ENCODE data around the gene MTMR11. TPM values are rescaled to one million over a fixed set of nuclear protein-coding genes. Genes with fewer than 3 reads are reported as not detected.
"Not testable (repeated sequence)": the region's sequence is repeated elsewhere in the genome, so short reads cannot be mapped to it uniquely, and the experiment has no call there.

MTMR11 gene
- total RNA-seq, 1 donor from 2014 or later, result 6.1 TPM

DNA sequence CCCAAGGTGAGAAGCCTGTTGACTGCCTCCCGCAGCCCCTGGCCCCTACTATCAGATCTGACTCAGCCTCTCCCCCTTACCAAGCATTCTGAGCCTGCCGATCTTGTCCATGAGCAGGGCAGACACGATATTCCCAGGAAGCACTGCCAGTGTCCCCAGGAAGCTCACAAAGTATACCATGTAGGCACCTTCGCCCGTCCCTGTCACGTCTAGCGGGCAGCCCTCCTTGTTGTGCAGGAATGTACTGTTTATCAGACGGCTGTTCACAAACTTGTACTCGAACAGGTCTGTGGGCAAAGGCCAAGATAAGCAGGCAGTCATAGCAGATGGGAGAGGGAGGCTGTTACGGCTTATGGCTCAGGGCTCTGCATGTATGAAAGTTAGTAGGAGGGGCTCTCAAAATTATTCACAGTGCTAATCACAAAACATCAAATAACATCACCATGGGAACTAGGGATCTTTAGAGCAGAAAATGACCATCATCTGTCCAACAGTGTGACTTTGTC lies 30.1 kb downstream of the MTMR11 start:
- DNase-seq, result no peak
- Mint-ChIP-seq H3K4me1 (peaks cover 2% of the 10 kb centered on the region), H3K36me3 (ENCODE audit: low read depth) (peaks cover 42% of the 10 kb centered on the region), H3K9me3 (no peaks in the 10 kb centered on the region), H3K27me3 (no peaks in the 10 kb centered on the region), H3K4me3 (no peak overlapping the region), H3K27ac (no peak overlapping the region)
- intact Hi-C loops (cut with micrococcal nuclease), result no loop called here

DNA sequence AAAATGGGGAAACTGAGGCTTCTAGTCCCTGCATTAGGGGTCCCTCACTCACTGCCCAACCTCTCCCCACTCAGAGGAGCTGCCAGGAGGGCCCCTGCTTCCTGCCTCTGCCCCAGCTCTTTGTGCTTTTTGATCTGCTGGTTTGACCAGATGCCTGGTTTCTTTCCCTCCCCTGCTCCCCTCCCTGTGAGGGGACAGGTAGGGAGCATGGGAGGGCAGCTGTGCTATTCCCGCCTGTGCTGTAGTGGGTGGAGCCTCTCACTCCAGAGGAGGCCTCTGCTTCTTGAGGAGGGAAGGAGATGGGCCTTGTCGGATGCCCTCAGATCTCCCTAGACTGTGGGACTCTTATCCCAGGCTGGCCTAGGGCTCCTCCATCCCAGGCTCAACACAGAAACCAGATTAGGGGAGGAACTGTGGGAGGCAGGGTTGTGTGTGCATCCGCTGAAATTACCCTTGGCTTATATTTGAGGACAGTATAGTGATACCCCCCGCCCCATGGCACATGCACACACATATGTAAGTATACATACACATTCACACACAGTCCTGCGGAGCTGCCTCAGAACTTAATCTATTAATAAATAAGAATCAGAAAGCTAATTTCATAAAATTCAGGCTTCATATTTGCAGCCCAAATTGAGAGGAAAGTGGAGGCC lies 32.7 kb downstream of the MTMR11 start:
- Mint-ChIP-seq H3K36me3 (ENCODE audit: low read depth) (peaks cover 37% of the 10 kb centered on the region), H3K4me3 (no peak overlapping the region), H3K27ac (no peak overlapping the region), H3K27me3 (no peaks in the 10 kb centered on the region), H3K4me1 (peaks cover 14% of the 10 kb centered on the region), H3K9me3 (peaks cover 3% of the 10 kb centered on the region)
- DNase-seq, result no peak
- intact Hi-C loops (cut with micrococcal nuclease), result no loop called here

DNA sequence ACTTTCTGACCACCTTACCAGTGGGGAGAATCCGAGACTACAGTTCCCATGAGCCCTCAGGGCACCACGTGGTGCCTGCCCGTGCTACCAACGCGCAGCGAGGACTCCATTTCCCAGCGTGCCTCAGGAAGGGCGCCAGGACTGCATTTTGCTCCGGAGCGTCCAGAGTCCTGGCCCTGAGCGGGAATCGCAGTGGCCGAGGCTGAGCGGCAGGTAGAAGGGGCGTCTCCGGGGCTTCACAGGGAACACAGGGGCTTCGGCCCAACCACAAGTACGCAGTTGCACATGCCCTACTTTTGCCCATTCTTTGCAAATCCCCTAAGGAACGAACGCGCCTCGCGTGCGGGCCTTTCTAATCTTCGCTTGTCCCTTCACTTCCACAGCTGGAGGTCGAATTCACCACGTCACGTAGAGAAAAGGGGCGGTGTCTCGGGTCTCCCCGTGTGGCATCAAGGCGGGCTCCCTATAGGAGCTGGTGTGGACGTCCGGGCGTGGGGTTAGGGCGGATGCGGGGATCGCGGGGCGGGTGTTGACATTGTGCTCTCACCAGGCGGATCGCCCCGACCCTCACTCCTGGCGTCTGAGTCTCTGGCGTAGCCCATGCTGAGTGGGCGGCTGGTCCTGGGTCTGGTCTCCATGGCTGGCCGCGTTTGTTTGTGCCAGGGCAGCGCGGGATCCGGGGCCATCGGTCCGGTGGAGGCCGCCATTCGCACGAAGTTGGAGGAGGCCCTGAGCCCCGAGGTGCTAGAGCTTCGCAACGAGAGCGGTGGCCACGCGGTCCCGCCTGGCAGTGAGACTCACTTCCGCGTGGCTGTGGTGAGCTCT lies 37.0 kb downstream of the MTMR11 start, which contains the start of gene BOLA1:
Gene BOLA1, plus strand, starts transcription at position 109 of the 825 bp plus-strand sequence. Its CDS starts 492 bp downstream, at position 601.
- Mint-ChIP-seq H3K4me1 (peaks cover 21% of the 10 kb centered on the region), H3K4me3 (peak within 1 kb of the TSS; percentile 87)
- intact Hi-C loops (cut with micrococcal nuclease), result loop anchor here (1.0 to 10.0 kb wide), 4 partner anchors 11 to 265 kb away; partner anchors contain the start of genes SF3B4 and VPS45

DNA sequence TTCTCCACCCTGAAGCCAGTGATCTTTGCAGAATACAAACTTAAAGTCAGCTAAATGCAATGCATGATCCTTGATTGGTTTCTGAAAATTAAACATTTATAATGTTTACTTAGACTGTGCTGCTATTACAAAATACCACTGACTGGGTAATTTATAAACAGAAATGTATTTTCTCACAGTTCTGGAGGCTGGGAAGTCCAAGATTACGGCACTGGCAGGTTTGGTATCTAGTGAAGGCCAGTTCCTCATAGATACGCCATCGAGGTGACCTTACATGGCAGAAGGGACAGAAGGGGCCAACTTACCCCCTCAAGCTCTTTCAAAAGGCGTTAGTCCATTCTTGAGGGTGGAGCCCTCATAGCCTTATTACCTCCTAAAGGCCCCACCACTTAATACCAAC lies 40.1 kb downstream of the MTMR11 start:
- intact Hi-C loops (cut with micrococcal nuclease), result loop anchor here (10.0 kb wide), 1 partner anchor 268 kb away; no protein-coding TSS in a partner anchor
- no peak for DNase-seq
- peaks cover 19% of the 10 kb centered on the region for H3K4me1 Mint-ChIP-seq
- no peaks in the 10 kb centered on the region for H3K27me3 Mint-ChIP-seq
- H3K9me3 Mint-ChIP-seq, result peaks cover 3% of the 10 kb centered on the region
- H3K36me3 Mint-ChIP-seq (ENCODE audit: low read depth), result peaks cover 9% of the 10 kb centered on the region
- H3K4me3 Mint-ChIP-seq, result no peak overlapping the region
- no peak overlapping the region for H3K27ac Mint-ChIP-seq

More for the DNA sequence above, 37.0 kb downstream of the MTMR11 start, which contains the start of gene BOLA1:
- Mint-ChIP-seq H3K36me3 (ENCODE audit: low read depth) (peaks cover 21% of the 10 kb centered on the region), H3K9me3 (peaks cover 3% of the 10 kb centered on the region), H3K27ac (peak within 1 kb of the TSS; percentile 94), H3K27me3 (no peaks in the 10 kb centered on the region)
- peak; percentile 95 for DNase-seq

DNA sequence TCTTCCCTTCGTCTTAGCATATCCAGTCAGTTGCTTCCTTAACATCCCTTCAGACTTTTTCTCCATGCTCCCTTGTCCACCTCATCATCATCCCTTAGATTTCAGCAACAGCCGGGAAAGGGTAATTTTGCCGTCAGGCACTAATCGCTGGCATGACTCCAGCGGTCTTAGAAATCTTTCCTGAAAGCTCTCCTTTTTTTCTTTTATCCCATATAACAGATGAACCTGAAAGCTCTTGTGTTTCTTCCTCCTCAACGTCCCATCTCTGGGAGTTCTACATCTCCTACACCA lies 47.7 kb downstream of the MTMR11 start:
- intact Hi-C loops (cut with micrococcal nuclease), result loop anchor here (1.0 to 2.0 kb wide), 6 partner anchors 10 to 178 kb away; partner anchors contain the start of genes BOLA1, SF3B4 and VPS45
- Mint-ChIP-seq H3K9me3 (no peaks in the 10 kb centered on the region), H3K4me1 (peaks cover 6% of the 10 kb centered on the region), H3K27me3 (peaks cover 2% of the 10 kb centered on the region), H3K27ac (no peak overlapping the region), H3K4me3 (no peak overlapping the region), H3K36me3 (ENCODE audit: low read depth) (no peaks in the 10 kb centered on the region)
- DNase-seq, result no peak

DNA sequence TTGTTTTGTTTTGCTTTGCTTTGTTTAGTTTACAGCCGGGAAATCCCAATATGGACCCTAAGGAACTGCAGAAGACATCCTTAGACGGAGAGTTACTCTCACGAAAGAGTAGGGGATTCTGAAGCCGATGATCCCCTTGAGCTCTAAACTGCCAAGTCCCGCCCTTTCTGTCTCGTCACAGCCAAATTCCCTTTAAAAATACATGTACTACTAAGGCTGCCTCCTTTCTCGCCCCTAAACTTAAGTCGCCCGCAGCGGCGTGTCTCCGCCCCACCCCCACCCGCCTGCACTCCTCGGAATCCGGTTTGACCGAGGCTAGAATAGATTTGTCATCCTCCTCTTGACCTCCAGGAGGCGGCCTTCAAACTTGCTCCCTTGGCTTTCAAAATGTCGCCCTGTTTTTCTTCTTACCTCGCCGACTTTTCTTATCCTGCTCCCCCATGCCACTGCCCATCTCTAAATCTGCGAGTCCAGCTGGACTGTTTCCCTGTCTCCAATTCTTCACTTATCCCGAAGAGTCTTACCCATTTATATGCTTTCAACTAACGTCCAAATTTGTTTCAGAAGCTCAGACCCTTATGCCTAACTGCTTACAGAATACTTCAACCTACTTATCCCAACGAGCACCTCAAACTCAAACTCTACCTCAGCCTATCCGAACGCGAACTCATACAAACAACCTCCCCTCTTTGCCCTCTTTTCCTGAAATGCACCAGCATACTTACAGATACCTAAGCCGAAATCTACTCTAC lies 48.3 kb downstream of the MTMR11 start:
- H3K27ac Mint-ChIP-seq, result no peak overlapping the region
- H3K4me3 Mint-ChIP-seq, result no peak overlapping the region
- H3K27me3 Mint-ChIP-seq, result peaks cover 2% of the 10 kb centered on the region
- H3K4me1 Mint-ChIP-seq, result peaks cover 11% of the 10 kb centered on the region
- DNase-seq, result peak; percentile 92
- no peaks in the 10 kb centered on the region for H3K36me3 Mint-ChIP-seq (ENCODE audit: low read depth)
- intact Hi-C loops (cut with micrococcal nuclease), result loop anchor here (1.0 to 2.0 kb wide), 6 partner anchors 11 to 179 kb away; partner anchors contain the start of genes BOLA1, SF3B4 and VPS45
- no peaks in the 10 kb centered on the region for H3K9me3 Mint-ChIP-seq

DNA sequence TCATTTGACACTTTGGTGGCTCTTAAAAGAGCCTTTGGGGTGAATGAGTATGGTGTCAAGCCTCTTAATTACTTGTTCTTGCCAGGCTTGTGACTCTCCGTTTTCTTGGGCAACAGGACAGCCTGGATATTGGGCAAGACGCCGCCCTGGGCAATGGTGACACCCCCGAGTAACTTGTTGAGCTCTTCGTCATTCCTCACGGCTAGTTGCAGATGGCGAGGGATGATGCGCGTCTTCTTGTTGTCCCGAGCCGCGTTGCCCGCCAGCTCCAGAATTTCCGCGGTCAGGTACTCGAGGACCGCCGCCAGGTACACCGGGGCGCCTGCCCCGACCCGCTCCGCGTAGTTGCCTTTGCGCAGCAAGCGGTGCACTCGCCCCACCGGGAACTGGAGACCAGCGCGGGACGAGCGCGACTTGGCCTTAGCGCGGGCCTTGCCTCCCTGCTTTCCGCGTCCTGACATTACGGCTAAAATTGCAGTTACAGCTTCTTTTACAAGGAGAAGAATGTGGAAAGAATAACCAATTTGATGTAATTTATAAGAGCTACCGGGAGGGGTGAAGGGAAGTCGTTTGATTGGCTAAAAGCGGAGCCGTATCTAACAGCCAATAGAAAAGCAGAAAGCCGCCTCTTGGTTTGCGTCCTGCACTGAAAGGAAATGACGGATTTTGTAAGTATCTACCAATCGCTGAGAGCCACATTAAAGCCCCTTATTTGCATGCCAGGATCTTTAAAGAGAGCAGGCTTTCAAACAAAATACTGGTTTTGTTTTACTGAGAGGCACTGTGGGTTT lies 49.0 kb downstream of the MTMR11 start:
- peak; percentile 94 for DNase-seq
- H3K36me3 Mint-ChIP-seq (ENCODE audit: low read depth), result no peaks in the 10 kb centered on the region
- H3K9me3 Mint-ChIP-seq, result no peaks in the 10 kb centered on the region
- peaks cover 2% of the 10 kb centered on the region for H3K27me3 Mint-ChIP-seq
- H3K4me1 Mint-ChIP-seq, result peaks cover 12% of the 10 kb centered on the region
- H3K27ac Mint-ChIP-seq, result no peak overlapping the region
- no peak overlapping the region for H3K4me3 Mint-ChIP-seq
- intact Hi-C loops (cut with micrococcal nuclease), result loop anchor here (1.0 to 2.0 kb wide), 6 partner anchors 12 to 180 kb away; partner anchors contain the start of genes BOLA1, SF3B4 and VPS45

DNA sequence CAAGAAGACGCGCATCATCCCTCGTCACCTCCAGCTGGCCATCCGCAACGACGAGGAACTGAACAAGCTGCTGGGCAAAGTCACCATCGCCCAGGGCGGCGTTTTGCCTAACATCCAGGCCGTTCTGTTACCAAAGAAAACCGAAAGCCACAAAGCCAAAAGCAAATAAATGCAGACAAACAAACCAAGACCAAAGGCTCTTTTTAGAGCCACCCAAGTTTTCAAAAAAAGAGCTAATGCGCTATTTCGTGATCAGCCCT lies 49.6 kb downstream of the MTMR11 start:
- H3K36me3 Mint-ChIP-seq (ENCODE audit: low read depth); H3K27me3 Mint-ChIP-seq; H3K27ac Mint-ChIP-seq; intact Hi-C loops (cut with micrococcal nuclease); DNase-seq; H3K4me3 Mint-ChIP-seq; H3K9me3 Mint-ChIP-seq: not testable (repeated sequence)
- H3K4me1 Mint-ChIP-seq, result peaks cover 15% of the 10 kb centered on the region

DNA sequence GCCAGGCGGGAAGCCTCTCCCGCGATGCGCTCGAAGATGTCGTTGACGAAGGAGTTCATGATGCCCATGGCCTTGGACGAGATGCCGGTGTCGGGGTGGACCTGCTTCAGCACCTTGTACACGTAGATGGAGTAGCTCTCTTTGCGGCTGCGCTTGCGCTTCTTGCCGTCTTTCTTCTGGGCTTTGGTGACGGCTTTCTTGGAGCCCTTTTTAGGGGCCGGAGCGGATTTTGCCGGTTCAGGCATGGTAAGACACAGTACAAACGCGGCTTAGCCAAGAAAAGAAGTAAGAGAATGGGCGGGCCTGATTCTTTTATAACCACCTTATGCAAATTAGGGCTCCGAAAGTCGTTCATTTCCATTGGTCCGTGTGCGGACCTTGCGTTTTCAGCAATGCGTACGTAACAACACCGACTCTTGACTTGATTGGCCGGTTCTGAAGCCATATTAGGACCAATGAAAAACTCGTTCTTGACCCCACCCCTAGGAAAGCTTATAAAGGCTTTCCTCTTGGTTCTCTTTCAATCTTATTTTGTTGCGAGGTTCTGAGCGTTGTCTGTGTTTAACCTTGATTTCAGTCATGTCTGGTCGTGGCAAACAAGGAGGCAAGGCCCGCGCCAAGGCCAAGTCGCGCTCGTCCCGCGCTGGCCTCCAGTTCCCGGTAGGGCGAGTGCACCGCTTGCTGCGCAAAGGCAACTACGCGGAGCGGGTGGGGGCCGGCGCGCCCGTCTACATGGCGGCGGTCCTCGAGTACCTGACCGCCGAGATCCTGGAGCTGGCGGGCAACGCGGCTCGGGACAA lies 50.1 kb downstream of the MTMR11 start:
- peaks cover 2% of the 10 kb centered on the region for H3K27me3 Mint-ChIP-seq
- H3K4me1 Mint-ChIP-seq, result peaks cover 19% of the 10 kb centered on the region
- intact Hi-C loops (cut with micrococcal nuclease), result no loop called here
- no peak overlapping the region for H3K27ac Mint-ChIP-seq
- DNase-seq, result peak; percentile 97
- H3K9me3 Mint-ChIP-seq, result no peaks in the 10 kb centered on the region
- H3K4me3 Mint-ChIP-seq, result no peak overlapping the region
- peaks cover 2% of the 10 kb centered on the region for H3K36me3 Mint-ChIP-seq (ENCODE audit: low read depth)

DNA sequence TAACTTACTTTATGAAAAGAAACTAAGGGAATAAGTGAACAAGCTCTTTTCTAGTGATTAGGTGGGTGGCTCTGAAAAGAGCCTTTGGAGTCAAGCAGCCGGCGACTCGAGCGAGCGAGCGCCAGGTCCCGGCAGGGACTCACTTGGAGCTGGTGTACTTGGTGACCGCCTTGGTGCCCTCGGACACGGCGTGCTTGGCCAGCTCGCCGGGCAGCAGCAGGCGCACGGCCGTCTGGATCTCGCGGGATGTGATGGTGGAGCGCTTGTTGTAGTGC lies 50.6 kb downstream of the MTMR11 start:
- DNase-seq; H3K27me3 Mint-ChIP-seq; intact Hi-C loops (cut with micrococcal nuclease); H3K27ac Mint-ChIP-seq; H3K4me3 Mint-ChIP-seq; H3K36me3 Mint-ChIP-seq (ENCODE audit: low read depth); H3K9me3 Mint-ChIP-seq: not testable (repeated sequence)
- H3K4me1 Mint-ChIP-seq, result peaks cover 20% of the 10 kb centered on the region

DNA sequence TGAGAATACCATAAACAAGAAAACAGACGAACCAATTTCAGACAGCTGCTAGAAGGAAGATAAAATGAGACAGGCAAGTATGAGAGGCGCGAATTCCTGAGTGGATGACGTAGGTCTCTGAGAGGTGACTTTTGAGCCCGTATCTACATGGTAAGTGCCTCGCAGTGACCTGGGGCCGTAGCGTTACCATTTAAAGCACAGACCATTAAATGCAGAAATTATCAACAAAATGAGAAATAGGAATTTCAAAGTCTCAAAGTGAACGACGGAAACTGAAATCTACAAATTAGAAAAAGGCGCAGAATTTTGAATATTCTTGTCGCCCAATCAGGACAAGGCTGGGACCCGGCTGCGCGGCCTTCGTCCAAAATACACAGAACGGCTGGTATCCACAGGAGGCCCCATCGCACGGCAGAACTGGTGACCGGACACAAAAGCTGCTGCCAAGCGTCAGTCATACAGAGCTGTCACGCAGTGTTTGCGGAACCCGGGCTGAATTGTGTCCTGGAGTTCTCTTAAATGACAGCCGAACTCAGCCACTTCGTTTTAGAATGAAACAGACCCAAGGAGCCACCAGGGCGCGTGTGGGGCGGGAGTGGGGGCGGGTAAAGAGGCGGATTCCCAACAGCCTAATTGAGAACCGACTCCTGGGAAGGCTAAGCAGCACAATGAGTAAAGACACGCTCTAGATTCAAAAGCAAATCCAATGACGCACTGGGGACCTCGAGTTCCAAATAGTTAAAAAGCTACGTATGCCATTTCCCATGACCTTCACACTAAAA lies 51.1 kb downstream of the MTMR11 start:
- Mint-ChIP-seq H3K9me3 (no peaks in the 10 kb centered on the region), H3K4me1 (peaks cover 20% of the 10 kb centered on the region), H3K36me3 (ENCODE audit: low read depth) (peaks cover 2% of the 10 kb centered on the region), H3K27ac (no peak overlapping the region), H3K4me3 (no peak overlapping the region), H3K27me3 (peaks cover 2% of the 10 kb centered on the region)
- DNase-seq, result peak; percentile 92
- intact Hi-C loops (cut with micrococcal nuclease), result no loop called here

Data from activated CD4-positive, alpha-beta T cell treated with anti-CD3 and anti-CD28 coated beads, Interleukin-2, amount 10 ng/mL, durations not matched to agents 24 days and 14 days (primary cell).